HG03097 (cell line): ENCODE data around the gene SCIN.

Source experiments
- ATAC-seq: cut with Tn5 transposase; IDR thresholded peaks from one replicate; pipeline ENCODE4 v1.9.1; 2021; ENCODE audit not compliant: unreplicated experiment, low FRiP score

The SCIN gene

GRCh38 chr7:12565873-12566272 is 4.6 kb upstream of the SCIN start:
- no peak for ATAC-seq

GRCh38 chr7:12567015-12567414 is 3.5 kb upstream of the SCIN start:
- peak; percentile 86 for ATAC-seq

- peak; percentile 42 for ATAC-seq
Measured at GRCh38 chr7:12569673-12570072, 847 bp upstream of the SCIN start.

DNA sequence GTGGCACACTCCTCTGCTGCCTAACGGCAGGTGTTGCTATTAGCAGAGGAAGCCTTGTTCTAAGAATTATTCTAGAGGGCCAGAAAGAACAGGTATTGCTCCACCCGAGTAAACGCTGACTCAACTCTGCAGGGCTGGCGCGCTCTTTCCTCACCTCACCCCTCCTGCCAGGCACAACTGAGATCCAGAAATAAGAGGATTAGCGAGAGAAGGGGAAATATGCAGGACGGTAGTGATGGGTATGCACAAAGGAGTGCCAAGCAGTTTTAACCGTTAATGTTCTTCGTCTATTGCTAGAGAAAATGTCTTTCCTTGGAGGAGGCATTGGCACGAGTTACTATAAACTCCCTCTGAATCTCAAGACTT is 369 bp upstream of the SCIN start:
- ATAC-seq: no peak

GRCh38 chr7:12571691-12572090 is 1.2 kb downstream of the SCIN start:
- ATAC-seq: no peak

DNA sequence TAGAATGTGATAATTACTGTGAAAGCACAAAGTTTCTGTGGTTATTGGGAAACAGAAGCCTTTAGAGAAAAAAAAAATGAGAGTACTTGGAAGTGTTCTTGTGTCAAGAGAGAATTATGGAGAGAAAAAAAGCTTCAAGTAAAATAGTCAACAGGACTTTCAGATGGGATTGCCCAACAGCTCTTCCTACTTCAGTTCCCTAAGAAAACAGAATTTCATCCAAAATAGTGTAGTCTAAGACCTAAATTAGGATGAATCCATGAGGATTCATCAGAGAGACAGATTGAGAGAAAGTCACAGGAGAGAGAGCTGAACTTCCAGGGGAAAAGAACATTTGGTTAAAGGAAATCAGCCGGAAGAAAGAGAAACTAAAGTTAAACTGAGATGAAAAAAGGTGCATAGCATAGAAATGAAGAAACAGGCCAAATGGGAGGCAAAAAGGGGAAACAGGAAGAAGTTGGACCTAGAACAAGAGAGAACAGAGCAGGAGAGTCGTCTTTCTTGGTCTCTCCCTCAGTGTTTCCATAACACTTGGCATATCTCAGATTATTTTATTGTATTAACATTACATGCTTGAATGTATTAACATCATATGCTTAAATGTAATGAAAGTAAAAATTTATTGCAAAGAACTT is 2.5 kb downstream of the SCIN start:
- no peak for ATAC-seq

DNA sequence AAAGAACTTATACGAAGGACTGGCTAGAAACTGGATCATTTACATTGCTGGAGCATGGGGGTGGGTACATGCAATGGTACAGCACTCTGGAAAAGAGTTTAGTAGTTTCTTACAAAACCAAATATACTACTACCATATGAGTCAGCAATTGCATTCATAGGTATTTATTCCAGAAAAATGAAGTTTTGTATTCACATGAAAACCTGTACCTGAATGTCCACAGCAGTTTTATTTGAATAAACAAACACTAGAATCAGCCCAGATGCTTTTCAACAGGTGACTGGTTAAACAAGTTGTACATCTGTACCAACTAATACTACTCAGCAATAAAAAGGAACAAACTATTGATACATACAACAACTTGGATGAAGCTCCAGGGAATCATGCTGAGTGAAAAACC is 3.4 kb downstream of the SCIN start:
- no peak for ATAC-seq

DNA sequence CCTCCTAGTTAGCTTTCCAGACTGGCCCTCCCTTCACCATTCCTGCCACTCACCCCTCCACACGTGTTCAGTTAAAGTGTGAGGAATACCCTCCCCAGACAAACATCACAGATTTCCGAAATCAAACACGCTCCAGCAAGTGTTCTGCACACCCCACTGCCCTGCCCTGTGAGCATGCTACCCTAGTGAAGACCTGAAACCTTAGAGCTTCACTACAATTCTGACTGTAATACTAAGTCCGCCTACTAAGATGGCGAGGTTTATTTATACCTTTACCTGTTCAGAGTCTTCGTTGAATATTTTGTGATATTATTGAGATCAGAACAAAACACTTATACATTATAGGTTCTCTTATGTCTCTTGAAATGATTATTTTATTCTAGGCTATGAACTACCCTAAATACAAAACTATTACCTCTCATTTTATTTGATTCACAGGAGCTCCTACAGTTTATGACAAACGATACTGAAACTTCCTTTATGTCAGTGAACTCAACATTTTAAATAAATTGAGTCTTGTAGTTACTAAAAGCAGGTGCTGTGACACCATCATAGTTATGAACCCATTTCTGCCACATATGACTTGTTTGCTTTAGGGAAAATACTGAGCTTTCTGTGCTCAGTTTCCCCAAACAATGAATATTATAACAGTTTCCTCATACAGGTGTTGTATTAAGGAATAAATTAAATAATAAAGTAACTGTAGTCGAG is 8.6 kb downstream of the SCIN start:
- ATAC-seq: no peak

DNA sequence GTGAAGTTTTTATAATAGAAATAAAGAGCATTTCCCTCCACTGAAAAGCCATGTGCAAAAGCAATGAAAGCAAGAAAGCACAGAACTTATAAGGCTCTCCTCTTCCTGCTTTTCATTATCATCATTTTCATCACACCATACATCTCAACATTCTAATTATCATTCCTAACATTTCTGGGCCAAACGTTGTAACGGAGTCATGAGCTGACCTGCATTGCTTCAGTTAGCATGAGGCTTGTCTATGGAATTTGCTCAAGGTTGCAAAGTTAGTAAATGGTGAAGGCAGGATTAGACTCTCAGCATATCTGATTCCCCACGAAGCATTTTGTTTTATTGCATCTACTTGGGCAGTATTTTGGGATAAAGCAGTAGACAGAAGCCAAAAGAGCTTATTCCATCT is 11.4 kb downstream of the SCIN start:
- no peak for ATAC-seq

DNA sequence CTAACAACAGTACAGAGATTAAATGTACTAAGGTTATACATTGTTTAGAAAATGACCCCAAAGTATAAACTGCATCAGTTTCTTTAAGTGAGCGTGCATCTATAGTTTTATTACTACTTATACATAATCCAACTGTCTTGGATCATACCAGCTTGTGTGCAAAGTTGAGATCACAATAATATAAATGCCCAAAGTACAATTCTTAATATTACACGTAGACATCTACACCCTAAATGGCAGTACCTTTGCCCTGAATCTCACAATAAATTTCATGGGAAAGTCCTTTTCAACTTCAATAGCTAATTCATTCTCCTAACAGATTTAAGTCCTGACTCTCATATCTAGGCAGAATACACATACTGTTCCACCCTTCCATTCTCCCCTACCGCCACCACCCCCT is 11.8 kb downstream of the SCIN start:
- no peak for ATAC-seq

- ATAC-seq: no peak
Measured at GRCh38 chr7:12583176-12583575, 12.7 kb downstream of the SCIN start.

DNA sequence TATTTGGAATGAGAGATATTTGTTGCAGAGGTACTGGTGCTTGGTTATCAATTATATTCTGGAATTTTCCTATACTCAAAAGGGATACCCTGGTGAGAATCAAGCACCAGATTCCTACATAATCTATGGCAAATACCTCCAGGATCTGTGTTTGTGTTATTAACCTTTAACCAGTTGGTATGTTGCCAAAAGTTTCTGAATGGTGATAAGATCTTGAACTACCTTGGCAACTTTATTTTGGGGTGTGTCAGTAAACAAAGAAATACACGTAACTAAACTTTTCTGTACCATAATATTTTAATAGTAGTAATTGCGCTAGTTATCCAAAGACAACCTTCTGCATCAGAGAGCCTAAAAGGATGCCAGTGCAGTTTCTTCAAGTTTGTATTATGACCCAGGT is 13.4 kb downstream of the SCIN start:
- ATAC-seq: no peak

- peak; percentile 99 for ATAC-seq
Measured at GRCh38 chr7:12584930-12585329, 14.4 kb downstream of the SCIN start.

DNA sequence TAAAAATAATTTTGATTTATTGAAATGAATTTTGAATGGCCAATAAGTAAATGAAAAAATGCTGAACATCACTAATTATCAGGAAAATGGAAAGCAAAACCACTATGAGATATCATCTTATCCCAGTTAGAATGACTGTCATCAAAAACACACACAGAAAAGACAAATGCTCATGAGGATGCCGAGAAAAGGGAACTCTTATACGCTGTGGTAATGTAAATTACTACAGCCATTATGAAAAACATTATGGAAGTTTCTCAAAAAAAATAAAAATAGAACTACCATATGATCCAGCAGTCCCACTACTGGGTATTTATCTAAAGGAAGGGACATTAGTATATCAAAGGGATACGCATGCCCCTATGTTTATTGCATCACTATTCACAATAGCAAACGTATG is 15.8 kb downstream of the SCIN start:
- no peak for ATAC-seq

DNA sequence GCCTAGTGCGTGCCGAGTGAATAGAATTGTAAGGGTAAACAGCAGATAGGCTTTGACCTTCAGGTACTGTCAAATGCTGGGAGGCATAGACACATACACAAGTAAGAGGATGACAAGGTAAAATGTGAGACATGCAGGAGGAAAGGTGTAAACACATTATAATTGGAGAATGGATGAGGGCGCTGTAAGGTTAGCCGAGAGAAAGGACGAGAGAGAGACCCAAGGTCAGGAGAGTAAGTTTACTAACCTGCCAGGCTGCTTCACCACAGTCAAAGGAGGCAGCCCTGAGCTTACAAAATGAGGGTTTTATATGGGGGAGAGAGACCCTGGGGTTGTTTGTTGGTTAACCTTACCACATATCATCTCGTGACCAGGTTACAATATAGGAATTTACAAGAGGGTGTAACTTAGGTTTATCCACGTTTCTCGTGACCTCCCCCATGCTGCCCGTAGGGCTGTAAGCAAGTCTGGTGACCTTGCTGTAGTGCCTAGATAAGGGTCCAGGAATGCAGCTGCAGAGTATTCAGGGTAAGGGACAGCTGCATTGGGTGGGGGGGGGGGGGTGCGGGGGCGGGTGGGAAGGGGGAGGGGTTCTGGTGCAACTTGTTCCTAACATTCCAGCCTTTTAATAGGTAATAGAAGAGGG is 17.9 kb downstream of the SCIN start:
- no peak for ATAC-seq

DNA sequence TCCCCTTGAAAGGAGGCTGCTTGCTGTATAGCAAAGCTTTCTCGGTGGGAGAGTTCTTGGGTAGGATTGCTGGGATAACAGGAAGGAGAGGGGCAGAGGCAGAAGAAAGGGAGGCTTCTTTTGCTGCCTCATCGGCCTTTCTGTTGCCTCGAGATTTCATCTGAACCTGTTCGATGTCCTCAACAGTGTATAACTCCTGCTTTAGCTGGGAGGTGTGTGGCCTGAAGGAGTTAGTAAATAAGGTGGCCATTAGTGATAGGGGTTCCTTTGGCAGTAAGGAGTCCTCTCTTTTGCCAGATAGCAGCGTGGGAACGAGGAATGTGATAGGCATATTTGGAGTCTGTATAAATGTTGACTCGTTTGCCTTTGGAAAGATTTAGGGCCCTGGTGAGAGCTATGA is 20.0 kb downstream of the SCIN start:
- ATAC-seq: no peak

- ATAC-seq: no peak
Measured at GRCh38 chr7:12594122-12594897, 23.8 kb downstream of the SCIN start.

GRCh38 chr7:12595148-12595547 is 24.6 kb downstream of the SCIN start:
- ATAC-seq: no peak

- ATAC-seq: no peak
Measured at GRCh38 chr7:12596225-12596790, 25.8 kb downstream of the SCIN start.

DNA sequence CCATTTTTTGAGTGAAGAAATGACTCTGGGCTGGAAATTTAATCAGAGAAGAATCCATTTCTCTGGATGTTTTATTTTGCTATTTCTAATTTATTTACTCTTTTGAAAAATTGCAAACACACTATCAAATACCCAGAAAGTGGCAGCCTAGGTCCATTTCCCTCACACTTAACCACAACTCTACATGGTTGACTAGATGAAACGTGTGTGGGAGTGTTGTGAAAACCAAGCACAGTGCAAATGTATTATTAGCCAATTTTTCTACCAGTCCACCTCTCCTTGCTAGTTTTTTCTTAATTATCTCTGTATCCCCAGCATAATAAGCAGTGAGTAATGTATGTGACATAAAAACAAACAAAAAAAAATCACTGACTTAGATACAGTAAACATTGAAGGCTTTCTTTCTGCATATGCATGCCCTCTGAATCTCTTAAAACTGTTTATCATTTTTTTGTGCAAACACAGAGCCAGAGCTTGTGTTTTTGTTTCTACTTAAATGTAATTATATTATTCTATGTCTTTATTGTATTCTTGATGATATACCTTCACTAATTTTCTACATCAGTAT is 30.9 kb downstream of the SCIN start:
- ATAC-seq: no peak

- ATAC-seq: no peak
Measured at GRCh38 chr7:12607134-12607533, 36.6 kb downstream of the SCIN start.
